ENCODE data around the gene ZNF248. TPM values are rescaled to one million over a fixed set of nuclear protein-coding genes. Genes with fewer than 3 reads are reported as not detected.

The ZNF248 gene
- total and polyA plus RNA-seq, 9 of the 15 experiments (the other 6 are each of a cell fraction or from before 2014, with no cell fraction given) = 4.5 to 16.5 (median 10.2) TPM

DNA sequence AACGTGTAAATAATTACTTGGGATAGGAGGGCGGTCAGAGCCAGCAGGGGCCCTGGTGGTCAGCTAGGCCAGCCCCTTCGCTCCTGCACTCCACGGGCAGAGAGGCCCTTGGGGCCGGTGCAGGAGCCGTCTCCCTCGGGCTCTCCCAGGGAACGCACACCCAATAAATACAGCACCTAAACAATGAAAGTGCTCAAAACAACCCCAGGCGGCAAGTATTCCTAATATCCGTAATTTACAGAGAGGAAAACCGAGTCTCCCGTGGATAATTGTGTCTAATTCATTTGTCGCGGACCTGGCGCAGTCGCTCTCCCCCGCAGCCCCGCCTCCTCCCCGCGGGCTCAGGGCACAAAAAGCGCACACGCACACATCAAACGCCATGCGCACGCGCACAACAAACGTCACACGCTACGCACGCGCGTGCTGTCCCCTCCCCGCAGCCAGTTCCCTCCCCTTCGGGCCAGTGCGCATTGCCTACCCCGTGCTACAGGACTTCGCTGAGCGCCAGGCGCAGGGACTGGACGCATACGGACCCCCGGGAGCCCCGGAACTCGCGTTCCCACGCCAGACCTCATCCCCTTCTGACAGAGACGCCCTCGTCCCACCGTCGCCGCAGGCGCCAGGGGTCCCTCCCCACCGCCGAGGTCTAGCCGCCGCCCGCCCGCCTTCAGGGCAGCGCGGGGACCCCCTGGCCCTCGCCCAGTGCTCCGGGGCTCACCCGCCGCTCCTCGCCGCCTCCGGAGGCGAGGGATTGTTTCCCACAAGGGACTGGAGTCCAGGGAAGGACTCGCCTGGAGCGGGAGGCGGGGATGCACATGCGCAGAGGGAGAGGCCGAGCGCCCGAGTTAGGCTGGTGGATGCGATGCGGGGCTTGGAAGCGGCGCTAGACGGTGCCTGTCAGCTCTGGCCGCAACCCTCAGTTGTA is at the start of gene ZNF248 (continued):
- TF ChIP-seq, protein P1, sequence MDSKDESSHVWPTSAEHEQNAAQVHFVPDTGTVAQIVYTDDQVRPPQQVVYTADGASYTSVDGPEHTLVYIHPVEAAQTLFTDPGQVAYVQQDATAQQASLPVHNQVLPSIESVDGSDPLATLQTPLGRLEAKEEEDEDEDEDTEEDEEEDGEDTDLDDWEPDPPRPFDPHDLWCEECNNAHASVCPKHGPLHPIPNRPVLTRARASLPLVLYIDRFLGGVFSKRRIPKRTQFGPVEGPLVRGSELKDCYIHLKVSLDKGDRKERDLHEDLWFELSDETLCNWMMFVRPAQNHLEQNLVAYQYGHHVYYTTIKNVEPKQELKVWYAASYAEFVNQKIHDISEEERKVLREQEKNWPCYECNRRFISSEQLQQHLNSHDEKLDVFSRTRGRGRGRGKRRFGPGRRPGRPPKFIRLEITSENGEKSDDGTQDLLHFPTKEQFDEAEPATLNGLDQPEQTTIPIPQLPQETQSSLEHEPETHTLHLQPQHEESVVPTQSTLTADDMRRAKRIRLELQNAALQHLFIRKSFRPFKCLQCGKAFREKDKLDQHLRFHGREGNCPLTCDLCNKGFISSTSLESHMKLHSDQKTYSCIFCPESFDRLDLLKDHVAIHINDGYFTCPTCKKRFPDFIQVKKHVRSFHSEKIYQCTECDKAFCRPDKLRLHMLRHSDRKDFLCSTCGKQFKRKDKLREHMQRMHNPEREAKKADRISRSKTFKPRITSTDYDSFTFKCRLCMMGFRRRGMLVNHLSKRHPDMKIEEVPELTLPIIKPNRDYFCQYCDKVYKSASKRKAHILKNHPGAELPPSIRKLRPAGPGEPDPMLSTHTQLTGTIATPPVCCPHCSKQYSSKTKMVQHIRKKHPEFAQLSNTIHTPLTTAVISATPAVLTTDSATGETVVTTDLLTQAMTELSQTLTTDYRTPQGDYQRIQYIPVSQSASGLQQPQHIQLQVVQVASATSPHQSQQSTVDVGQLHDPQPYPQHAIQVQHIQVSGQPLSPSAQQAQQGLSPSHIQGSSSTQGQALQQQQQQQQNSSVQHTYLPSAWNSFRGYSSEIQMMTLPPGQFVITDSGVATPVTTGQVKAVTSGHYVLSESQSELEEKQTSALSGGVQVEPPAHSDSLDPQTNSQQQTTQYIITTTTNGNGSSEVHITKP (IDR thresholded peaks at IDR 0.05; ENCODE audit: partially characterized antibody) = no peak
- no peak for TF ChIP-seq SRSF7 (optimal IDR thresholded peaks at IDR 0.05; ENCODE audit: low read depth, low read length)
- no peak for TF ChIP-seq ZNF644 (tag; IDR thresholded peaks at IDR 0.05; ENCODE audit: low read depth)
- TF ChIP-seq, protein P2, sequence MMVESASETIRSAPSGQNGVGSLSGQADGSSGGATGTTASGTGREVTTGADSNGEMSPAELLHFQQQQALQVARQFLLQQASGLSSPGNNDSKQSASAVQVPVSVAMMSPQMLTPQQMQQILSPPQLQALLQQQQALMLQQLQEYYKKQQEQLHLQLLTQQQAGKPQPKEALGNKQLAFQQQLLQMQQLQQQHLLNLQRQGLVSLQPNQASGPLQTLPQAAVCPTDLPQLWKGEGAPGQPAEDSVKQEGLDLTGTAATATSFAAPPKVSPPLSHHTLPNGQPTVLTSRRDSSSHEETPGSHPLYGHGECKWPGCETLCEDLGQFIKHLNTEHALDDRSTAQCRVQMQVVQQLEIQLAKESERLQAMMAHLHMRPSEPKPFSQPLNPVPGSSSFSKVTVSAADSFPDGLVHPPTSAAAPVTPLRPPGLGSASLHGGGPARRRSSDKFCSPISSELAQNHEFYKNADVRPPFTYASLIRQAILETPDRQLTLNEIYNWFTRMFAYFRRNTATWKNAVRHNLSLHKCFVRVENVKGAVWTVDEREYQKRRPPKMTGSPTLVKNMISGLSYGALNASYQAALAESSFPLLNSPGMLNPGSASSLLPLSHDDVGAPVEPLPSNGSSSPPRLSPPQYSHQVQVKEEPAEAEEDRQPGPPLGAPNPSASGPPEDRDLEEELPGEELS (CRISPR knock-in tag; IDR thresholded peaks at IDR 0.05; ENCODE audit: borderline replicate concordance) = peak; percentile 78; the same call in 1 of the 2 replicates
- TF ChIP-seq PHF20 (IDR thresholded peaks at IDR 0.05; ENCODE audit: partially characterized antibody) = peak; percentile 40
- no peak for TF ChIP-seq RBM22 (IDR thresholded peaks at IDR 0.05; ENCODE audit: low read depth, low read length, poor library complexity, severe bottlenecking)
- TF ChIP-seq MYC (IDR thresholded peaks at IDR 0.05; ENCODE audit: low read depth, low read length) = peak; percentile 87
- peak; percentile 30; the same call in 1 of the 2 replicates for TF ChIP-seq MYC (CRISPR knock-in tag; IDR thresholded peaks at IDR 0.05; ENCODE audit: borderline replicate concordance, low read depth)
- TF ChIP-seq HOXB6 (CRISPR knock-in tag; IDR thresholded peaks at IDR 0.05; ENCODE audit: borderline replicate concordance) = no peak
- no peak for TF ChIP-seq NR2F6 (CRISPR knock-in tag; IDR thresholded peaks at IDR 0.05)
- TF ChIP-seq, protein P3, sequence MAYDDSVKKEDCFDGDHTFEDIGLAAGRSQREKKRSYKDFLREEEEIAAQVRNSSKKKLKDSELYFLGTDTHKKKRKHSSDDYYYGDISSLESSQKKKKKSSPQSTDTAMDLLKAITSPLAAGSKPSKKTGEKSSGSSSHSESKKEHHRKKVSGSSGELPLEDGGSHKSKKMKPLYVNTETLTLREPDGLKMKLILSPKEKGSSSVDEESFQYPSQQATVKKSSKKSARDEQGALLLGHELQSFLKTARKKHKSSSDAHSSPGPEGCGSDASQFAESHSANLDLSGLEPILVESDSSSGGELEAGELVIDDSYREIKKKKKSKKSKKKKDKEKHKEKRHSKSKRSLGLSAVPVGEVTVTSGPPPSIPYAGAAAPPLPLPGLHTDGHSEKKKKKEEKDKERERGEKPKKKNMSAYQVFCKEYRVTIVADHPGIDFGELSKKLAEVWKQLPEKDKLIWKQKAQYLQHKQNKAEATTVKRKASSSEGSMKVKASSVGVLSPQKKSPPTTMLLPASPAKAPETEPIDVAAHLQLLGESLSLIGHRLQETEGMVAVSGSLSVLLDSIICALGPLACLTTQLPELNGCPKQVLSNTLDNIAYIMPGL (CRISPR knock-in tag; IDR thresholded peaks at IDR 0.05) = peak; percentile 74; the same call in 1 of the 2 replicates
- peak; percentile 64; the same call in 1 of the 2 replicates for TF ChIP-seq KAT7 (CRISPR knock-in tag; IDR thresholded peaks at IDR 0.05; ENCODE audit: borderline replicate concordance)
- TF ChIP-seq POLR2AphosphoS5 (IDR thresholded peaks at IDR 0.05; ENCODE audit: control insufficient read depth, insufficient read depth, low read depth, low read length) = peak; percentile 78
- no peak for TF ChIP-seq KLF10 (CRISPR knock-in tag; IDR thresholded peaks at IDR 0.05)
- TF ChIP-seq GATAD2A (IDR thresholded peaks at IDR 0.05) = 0 out of 2 replicates have a peak, but pooled peaks have one; percentile 58
- TF ChIP-seq SMARCB1 (IDR thresholded peaks at IDR 0.05; ENCODE audit: insufficient read length, low read depth) = no peak
- no peak for TF ChIP-seq ZNF143 (CRISPR knock-in tag; IDR thresholded peaks at IDR 0.05)
